GM21723 (cell line): Measurements from ENCODE around the gene HMOX2.
A peak's percentile ranks its signal among the peaks of the same experiment; 100 is the strongest.

Experiments used
- ATAC-seq: cut with Tn5 transposase; IDR thresholded peaks from one replicate; pipeline ENCODE4 v1.9.1; 2021; ENCODE audit warnings: mild to moderate bottlenecking, moderate library complexity; ENCODE audit not compliant: unreplicated experiment

HMOX2 gene

GRCh38 chr16:4463522-4464163 lies 12.6 kb upstream of the HMOX2 start:
- ATAC-seq, result no peak

DNA sequence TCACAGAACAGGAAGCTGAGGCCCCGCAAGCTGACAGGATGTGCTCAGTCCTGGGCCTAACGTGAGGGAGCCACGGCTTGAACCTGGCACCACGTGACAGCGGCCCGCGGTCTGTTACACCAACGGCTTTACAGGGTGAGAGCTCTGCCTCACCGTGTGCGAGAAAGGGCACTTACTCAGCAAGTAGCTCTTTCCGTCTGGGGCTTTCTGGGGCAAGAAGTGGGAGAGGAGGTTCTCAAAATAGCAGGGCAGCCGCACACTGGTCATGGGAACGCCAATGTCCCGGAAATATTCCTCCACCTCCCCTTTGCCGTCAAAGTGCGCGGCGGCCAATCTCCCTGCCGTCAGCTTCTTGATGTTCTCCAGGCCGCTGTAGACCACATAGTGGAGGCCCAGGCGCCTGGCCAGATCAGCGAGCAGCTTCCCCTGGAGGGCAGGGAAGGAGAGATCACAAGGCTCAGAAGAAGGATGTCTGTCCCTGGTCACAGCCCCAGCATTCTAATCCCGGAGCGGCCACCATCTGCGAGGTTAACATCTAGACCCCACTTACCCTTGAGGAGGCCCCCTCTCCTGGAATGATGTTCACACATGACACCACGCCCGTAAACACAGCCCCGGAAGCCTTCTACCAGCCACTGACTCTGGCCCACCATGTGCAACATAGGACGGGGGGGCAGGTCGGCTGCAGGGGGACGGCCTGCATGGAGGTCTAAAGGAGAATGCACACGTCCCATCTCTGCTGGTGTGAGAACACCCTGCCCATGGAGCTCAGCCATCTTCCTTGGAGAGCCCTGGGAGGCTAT lies 10.0 kb upstream of the HMOX2 start:
- ATAC-seq, result no peak

GRCh38 chr16:4467916-4468315 lies 8.3 kb upstream of the HMOX2 start:
- no peak for ATAC-seq

DNA sequence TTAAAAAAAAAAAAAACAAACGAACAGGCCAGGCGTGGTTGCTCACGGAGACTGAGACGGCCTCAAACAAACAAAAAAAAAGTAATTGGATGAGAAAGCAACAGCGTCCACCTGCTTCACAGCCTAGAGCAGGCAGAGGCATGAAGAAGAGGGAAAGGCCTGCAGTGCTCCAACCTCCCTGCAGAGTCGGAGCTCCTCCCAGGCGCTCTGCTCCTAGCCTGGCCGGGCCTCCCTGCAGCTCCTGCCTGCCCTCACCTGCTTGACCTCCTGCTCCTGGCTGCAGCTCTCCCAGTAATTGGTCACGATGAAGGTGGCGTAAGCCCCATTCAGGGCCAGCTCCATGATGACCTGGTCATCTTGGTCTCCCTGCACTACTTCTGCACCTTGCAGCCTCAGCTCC lies 7.2 kb upstream of the HMOX2 start:
- ATAC-seq, result no peak

- no peak for ATAC-seq
Observed at GRCh38 chr16:4471869-4472268, 4.3 kb upstream of the HMOX2 start.

DNA sequence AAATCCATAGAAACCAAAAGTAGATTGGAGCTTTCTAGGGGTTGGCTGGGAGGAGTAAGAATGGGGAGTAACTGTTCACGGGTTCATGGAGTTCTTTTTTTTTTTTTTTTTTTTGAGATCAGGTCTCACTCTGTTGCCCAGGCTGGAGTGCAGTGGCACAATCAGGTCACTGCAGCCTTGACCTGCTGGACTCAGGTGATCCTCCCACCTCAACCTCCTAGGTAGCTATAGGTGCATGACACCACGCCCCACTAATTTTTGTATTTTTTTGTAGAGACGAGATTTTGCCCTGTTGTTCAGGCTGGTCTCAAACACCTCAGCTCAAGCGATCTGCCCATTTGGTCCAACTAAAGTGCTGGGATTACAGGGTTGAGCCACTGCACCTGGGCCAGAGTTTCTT lies 3.3 kb upstream of the HMOX2 start:
- no peak for ATAC-seq

DNA sequence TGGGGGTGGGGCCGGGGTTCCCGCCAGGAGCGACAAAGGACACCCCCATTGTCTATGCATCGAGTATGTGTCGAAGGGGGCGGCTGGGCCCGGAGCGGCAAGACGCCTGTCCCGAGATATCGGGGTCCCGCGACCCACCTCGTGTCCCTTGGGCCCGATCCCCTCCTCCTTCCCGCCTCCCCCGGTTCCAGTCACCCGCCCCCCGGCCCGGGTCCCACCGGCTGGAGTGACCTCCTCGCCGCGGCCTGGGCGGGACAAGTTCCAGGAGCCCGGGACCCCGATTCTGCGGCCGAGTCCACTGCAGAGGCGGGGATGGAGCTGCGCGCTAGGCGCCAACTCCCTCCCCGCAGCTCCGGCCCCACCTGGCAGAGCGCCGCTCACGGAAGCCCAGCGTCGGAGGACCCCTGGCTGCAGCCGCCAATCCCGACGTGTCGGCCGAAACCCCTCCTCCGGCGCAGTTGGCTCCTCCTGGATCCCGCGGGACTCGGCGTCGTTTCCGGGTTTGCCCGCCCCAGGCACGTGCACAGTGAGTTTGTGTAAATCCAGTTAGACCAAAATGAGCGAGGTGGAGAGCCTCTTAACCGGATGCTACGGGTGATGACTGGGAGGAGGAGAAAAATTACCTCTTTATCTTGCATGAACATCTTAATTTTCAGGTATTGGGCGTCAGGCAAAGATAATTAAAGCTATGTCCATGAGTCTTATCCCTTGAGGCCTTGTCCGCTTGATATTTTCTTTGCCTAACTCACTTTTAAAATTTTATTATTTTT lies 1.8 kb upstream of the HMOX2 start, which contains the start of gene NMRAL1:
NMRAL1 (minus strand) TSS at position 434 of the 770 bp plus-strand sequence. CDS start 493 bp downstream, outside the sequence.
- peak; percentile 56 for ATAC-seq

GRCh38 chr16:4477966-4478365 lies 1.8 kb downstream of the HMOX2 start:
- no peak for ATAC-seq

- no peak for ATAC-seq
Observed at GRCh38 chr16:4481526-4481925, 5.3 kb downstream of the HMOX2 start.

- no peak for ATAC-seq
Observed at GRCh38 chr16:4481963-4482362, 5.8 kb downstream of the HMOX2 start.

GRCh38 chr16:4486126-4486893 lies 10.1 kb downstream of the HMOX2 start:
- ATAC-seq, result no peak

GRCh38 chr16:4487955-4488498 lies 11.8 kb downstream of the HMOX2 start:
- ATAC-seq, result no peak

GRCh38 chr16:4488499-4488967 lies 12.3 kb downstream of the HMOX2 start:
- no peak for ATAC-seq

- ATAC-seq, result no peak
Observed at GRCh38 chr16:4489030-4489429, 12.8 kb downstream of the HMOX2 start.

DNA sequence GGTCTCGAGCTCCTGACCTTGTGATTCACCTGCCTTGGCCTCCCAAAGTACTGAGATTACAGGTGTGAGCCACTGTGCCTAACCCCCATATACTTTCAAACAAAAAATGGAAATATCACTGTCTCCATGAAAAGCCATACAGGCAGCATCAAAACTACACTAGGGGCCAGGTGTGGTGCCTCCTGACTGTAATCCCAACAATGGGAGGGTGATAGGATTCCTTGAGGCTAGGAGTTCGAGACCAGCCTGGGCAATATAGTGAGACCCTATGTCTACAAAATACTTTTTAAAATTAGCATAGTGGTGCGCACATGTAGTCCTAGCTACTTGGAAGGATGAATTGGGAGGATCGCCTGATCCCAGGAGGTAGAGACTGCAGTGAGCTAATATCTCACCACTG lies 15.7 kb downstream of the HMOX2 start:
- no peak for ATAC-seq

DNA sequence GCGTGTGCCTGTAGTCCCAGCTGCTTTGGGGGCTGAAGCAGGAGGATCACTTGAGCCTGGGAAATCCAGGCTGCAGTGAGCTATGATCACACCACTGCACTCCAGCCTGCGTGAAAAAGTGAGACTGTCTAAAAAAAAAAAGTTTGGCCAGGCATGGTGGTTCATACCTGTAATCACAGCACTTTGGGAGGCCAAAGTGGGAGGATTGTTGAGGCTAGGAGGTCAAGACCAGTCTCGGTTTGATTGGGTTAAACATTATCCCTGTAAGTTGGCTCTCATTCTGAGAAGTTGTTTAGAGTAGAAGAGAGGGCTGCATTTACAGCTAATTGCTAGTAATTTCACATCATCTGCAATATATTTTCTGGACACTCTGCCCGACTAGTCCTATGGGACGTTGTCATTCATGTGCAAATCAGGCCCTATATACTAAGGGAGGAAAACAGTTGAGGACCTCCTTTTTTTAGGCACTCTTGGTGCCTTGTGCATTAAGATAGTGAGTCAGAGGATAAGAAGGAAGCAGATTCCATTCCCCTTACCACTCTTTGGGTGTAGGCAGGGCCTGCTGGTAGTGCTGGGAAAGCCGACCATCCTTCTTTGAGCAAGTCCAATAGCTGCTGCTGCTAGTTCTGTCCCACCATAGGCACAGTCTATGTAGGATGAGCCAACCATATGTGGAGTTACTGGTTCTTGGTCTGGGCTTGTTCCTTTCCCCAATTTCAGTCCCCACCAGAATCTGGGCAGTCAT lies 18.7 kb downstream of the HMOX2 start:
- ATAC-seq, result no peak

DNA sequence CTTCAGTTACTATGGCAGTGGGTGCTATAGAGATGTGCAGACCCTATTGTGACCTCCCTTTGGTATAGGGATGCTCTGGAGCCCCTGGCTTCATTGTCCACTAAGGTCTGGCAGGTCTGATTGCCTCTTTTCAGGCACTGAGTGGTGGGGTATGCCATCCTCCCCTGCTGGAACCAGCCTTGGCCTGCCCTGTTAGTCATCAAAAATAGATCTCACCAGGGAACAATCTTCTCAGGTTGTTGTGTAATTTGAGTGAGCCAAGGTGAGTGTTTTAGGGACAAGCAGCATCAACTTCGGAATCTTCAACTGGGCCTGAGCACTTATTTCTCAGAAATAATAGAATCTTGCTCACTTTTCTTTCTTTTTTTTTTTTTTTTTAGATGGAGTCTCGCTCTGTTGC lies 19.6 kb downstream of the HMOX2 start:
- ATAC-seq, result no peak

DNA sequence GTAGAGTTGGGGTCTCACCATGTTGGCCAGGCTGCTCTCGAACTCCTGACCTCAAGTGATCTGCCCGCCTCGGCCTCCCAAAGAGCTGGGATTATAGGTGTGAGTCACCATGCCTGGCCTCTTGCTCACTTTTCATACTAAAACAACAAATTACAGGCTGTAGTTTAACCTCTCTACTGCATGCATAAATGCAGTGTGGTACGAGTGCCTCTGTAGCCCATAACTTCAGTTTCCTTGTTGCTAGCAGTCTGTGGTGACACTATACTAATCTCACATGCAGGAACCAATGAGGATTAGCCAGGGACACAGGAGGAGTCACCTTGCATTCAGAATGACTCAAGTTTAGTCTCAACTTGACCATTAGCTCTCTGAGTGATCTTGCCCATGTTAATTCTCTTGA lies 20.1 kb downstream of the HMOX2 start:
- ATAC-seq, result no peak

DNA sequence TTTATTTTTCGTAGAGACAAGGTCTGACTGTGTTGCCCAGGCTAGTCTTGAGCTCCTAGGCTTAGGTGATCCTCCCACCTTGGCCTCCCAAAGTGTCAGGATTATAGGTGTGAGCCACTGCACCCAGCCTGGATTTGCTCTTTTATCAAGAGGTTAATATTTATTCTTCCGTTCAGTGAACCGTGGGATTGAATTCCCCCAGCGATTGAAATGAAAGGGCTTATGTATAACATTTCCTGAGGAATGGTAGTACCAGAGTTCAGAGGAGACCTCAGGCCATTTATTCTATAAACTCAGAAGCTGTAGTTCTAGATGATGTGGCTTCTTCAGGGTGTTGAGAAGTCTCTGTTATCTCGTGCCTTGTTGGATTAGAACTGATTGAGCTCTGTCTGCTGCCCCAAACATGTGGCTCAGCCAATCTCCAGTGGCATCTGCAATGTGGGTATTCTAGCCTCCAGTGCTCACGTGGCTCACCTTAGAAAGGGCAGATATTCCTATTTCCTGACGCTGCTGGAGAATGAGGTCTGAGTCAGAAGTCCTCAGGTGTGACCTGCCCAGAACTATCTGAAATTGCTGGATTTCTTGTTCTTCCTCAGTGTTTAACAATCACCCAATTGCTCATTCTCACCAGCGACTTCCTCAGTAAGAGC lies 22.5 kb downstream of the HMOX2 start:
- ATAC-seq, result no peak
